Transverse colon (tissue), 4 donors: Measurements from ENCODE around the gene PRDM12.

Experiments used
- EP300 ChIP-seq: sonication (generic); formaldehyde crosslinking; IDR thresholded peaks from one replicate; pipeline ENCODE4 v1.6.1; 2017; ENCODE audit warnings: antibody characterized with exemption, low read depth
- POLR2A ChIP-seq: fragments of 450-650 bp; IDR thresholded peaks from one replicate; pipeline ENCODE4 v1.6.1; 2016; ENCODE audit warnings: antibody characterized with exemption, mild to moderate bottlenecking, moderate library complexity
- POLR2AphosphoS5 ChIP-seq, 3 donors: sonication (generic); formaldehyde crosslinking; IDR thresholded peaks; one replicate each; pipeline ENCODE4 v1.6.1; 2016; ENCODE audit warnings: antibody characterized with exemption in 3 of 3
- TF ChIP-seq, protein P1 (sequence below), 5 experiments: fragments of 200-600 bp in 3 of 5; fragments of 450-650 bp in 2 of 5; sonication (generic) in 3 of 5; IDR thresholded peaks; 1 replicate in 2 of 5; 2 replicates in 3 of 5; pipeline ENCODE4 v1.5.1; 2016 to 2017; ENCODE audit warnings: antibody characterized with exemption in 5 of 5, inconsistent platforms in 3 of 5, mild to moderate bottlenecking in 2 of 5, moderate library complexity in 1 of 5

DNA sequence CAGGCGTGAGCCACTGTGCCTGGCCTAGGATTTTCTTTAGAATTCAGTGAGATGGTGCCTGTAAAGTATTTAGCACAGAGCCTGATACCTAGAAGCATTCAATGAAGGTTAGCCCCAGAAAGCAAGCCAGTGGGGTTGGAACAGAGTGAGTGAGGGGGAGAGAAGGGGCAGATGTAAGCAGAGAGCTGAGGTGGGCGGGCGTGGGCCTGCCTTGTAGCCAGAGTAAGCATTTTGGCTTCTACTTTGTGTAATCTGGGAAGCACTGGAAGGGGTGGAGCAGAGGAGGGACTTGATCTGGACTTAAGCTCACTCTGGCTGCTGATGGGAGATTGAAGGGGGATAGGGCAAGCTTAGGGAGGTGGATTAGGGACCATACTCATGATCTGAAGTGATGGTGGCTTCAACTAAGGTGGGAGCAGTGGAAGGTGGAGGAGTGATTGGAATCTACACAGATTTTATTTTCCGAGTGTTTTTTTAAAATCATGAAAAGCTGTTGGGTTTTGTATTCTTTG is 31.8 kb downstream of the PRDM12 start:
- TF ChIP-seq, protein P1, sequence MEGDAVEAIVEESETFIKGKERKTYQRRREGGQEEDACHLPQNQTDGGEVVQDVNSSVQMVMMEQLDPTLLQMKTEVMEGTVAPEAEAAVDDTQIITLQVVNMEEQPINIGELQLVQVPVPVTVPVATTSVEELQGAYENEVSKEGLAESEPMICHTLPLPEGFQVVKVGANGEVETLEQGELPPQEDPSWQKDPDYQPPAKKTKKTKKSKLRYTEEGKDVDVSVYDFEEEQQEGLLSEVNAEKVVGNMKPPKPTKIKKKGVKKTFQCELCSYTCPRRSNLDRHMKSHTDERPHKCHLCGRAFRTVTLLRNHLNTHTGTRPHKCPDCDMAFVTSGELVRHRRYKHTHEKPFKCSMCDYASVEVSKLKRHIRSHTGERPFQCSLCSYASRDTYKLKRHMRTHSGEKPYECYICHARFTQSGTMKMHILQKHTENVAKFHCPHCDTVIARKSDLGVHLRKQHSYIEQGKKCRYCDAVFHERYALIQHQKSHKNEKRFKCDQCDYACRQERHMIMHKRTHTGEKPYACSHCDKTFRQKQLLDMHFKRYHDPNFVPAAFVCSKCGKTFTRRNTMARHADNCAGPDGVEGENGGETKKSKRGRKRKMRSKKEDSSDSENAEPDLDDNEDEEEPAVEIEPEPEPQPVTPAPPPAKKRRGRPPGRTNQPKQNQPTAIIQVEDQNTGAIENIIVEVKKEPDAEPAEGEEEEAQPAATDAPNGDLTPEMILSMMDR (IDR thresholded peaks at IDR 0.05): no peak
- no peak for TF ChIP-seq POLR2A
- no peak for TF ChIP-seq EP300
- TF ChIP-seq POLR2AphosphoS5 (IDR thresholded peaks at IDR 0.05): no peak
